CD4-positive, alpha-beta T cell treated with Interleukin-17A for 1 hour (primary cell): Measurements from ENCODE around the gene TAS1R1.
"Not testable (repeated sequence)": the region's sequence is repeated elsewhere in the genome, so short reads cannot be mapped to it uniquely, and the experiment has no call there.

Experiments used
- DNase-seq: peaks from one replicate; pipeline ENCODE4 v3.0.0-alpha.2; 2020

TAS1R1 gene

DNA sequence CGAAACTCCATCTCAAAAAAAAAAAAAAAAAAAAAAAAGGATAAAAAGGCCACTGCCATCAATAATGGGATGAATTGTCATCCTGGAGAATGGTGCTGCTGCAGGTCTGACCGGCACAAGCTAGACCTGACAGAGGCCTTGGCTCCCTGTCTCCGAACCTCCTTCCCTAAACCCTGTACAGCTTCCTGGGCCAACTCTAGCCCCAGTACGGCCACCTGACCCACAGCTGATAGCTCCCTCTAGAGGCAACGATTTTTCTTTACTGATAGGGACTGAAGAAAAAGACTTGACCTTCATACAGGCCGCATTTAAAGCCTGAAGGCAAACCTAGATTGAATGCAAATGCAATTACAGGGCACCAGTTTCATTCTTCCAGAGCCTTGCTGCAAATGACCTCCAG is 31.5 kb upstream of the TAS1R1 start:
- no peak for DNase-seq

GRCh38 chr1:6526316-6526715 is 28.8 kb upstream of the TAS1R1 start:
- no peak for DNase-seq

- DNase-seq: no peak
Observed at GRCh38 chr1:6528492-6528891, 26.6 kb upstream of the TAS1R1 start.

GRCh38 chr1:6530504-6531160 is 24.5 kb upstream of the TAS1R1 start:
- DNase-seq: no peak

DNA sequence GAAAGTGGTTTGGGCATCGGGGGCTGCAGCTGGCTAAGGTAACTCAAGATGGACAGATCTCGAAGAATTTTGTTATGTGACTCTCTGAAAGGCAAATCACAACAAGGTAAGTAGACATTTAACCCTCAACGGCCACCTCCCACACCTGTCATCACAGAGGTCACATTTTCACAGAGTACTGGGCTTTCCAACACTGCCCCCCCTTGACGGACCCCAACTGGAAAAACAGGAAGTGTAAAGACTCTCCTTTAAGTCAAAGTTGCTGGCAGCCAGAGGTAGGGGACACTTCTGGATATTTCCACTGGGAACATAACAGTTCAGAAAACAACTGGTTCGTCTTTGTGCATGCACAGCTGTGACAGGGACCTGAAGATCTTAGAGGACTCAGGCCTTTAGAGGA is 23.1 kb upstream of the TAS1R1 start:
- DNase-seq: no peak

DNA sequence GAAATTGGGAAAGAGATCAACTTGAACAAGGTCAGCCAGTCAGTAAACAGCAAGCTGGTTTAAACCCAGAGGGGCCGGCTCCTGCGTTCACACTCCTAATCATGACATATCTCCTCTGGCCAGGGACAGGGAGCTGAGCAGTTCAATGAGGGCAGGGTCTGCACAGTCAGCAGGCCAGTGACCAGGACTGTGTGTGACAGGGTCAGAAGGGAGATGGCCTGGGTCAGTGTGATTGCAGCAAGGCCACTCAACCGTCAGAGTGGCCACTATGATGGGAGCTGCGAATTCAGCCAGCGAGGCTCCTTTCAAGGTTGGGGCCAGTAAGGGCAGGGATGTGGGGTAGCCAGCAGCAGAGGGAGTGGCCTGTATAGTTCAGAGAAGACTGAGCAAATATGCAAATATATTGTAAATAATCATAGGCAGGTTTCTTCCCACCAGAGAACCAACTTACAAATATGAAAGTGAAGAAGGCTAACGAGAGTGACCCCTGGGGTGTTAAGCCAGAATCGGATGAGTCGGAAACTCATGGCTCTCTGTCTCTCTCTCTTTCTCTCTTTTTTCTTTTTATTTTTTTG is 20.8 kb upstream of the TAS1R1 start:
- no peak for DNase-seq

DNA sequence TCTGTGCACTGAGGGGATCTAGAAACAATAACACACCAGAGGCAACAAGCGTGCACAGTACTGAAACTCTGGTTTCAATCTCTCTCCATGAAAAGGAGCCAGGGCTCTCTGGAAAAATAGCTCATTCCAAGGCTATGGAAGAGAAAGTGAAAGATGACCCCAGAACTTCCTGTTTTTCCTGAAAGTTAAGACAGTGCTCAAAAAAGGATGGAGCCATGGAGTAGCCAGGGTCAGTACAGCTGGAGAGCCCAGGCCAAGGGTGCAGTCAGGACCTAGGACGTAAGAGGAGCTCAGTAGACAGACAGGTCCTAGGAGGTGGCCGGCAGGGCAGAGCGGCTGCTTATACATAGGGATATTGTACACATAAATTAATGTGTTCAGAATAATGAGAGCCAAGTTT is 19.9 kb upstream of the TAS1R1 start:
- no peak for DNase-seq

DNA sequence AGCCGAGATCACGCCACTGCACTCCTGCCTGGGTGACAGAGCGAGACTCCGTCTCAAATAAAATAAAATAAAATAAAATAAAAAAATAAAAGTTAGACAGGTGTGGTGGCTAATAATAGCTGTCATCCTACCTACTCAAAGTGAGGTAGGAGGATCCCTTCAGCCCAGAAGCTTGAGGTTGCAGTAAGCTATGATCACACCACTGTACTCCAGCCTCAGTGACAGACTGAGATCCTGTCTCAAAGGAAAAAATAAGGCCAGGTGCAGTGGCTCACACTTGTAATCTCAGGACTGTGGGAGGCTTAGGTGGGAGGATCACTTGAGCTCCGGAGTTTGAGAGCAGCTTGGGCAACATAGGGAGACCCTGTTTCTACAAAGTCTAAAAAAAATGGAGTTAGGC is 18.8 kb upstream of the TAS1R1 start:
- DNase-seq: no peak

DNA sequence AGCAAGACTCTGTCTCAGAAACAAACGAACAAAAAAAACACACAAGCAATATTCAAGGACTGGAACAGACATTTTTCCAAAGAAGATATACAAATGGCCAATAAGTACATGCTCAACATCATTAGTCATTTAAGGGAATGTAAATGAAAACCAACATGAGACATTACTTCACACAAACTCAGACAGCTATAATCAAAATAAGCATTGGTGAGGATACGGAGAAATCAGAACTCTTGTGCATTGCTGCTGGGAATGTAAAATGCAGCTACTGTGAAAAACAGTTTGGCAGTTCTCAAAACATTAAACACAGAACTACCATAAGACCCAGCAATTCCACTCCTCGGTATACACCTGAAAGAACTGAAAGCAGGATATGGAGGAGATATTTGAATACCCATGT is 16.2 kb upstream of the TAS1R1 start:
- no peak for DNase-seq

DNA sequence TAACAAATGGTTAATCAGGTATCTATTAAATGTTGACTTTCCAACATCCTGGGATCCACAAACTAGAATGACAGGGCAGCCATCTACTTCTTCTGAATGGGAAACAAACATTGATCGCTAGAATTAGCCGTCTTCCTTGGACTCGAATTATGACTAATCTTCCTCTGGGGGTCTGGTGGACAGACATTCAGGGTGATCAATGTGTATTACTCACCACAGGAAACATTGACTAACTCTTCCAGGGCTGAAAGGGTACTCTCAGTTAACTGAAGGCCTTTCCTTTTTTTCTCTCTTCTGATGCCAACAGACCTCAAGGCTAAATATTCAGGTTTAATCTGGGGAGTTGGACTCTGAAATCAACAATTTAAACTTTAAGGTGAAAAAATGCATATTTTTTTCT is 10.3 kb upstream of the TAS1R1 start:
- no peak for DNase-seq

DNA sequence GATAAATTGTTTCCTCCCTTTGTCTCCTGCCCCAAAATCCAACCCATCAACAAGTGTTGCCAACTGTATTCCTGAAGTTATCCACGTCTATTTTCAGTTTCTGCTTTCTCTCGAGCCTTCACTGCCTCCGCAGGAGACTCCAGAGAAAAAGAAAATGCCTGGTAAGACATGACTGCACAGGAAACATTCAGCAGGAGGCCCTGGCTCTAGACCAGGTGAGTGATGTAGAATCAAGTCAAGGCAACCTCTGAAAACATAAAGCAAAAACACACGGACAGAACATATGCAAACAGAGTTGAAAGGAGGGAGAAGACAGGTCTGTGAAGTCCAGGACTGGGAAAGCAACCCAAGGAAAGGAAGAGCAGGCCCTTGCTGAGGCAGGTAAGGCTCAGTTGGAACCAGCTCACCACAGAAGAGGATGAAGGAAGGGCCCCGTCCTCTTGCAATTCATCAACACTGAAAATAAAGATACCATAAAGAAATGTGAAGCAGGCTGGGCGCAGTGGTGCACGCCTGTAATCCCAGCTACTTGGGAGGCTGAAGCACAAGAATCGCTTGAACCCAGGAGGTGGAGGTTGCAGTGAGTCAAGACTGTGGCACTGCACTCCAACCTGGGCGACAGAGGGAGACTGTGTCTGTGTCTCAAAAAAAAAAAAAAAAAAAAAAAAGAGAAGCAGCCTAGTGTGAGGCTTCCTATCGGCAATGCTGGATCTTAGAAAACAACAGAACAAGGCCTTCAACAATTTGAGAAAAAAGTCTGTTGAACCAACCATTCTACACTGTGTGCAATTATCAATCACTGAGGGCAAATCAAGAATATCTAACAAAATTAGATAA is 9.6 kb upstream of the TAS1R1 start:
- DNase-seq: peak; percentile 13

DNA sequence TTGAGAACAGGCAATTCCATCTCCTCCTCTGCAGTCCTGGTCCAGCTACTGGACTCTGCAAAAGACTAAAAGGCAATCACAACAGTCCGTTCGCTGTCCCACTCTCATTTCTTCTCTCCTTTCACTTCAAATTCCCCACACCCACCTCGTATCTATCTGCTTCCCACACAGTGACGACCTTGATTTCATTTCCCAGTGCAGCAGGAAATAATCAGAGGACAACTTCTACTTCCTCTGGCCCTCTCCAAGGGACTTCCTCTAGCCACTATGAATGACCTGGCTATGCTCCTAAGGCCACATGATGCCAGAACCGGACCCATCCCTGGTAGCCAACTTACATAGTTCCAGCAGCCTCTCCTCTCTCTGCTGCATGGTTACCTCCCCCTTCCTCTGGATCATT is 8.8 kb upstream of the TAS1R1 start:
- DNase-seq: no peak

GRCh38 chr1:6547301-6547700 is 7.8 kb upstream of the TAS1R1 start:
- no peak for DNase-seq

DNA sequence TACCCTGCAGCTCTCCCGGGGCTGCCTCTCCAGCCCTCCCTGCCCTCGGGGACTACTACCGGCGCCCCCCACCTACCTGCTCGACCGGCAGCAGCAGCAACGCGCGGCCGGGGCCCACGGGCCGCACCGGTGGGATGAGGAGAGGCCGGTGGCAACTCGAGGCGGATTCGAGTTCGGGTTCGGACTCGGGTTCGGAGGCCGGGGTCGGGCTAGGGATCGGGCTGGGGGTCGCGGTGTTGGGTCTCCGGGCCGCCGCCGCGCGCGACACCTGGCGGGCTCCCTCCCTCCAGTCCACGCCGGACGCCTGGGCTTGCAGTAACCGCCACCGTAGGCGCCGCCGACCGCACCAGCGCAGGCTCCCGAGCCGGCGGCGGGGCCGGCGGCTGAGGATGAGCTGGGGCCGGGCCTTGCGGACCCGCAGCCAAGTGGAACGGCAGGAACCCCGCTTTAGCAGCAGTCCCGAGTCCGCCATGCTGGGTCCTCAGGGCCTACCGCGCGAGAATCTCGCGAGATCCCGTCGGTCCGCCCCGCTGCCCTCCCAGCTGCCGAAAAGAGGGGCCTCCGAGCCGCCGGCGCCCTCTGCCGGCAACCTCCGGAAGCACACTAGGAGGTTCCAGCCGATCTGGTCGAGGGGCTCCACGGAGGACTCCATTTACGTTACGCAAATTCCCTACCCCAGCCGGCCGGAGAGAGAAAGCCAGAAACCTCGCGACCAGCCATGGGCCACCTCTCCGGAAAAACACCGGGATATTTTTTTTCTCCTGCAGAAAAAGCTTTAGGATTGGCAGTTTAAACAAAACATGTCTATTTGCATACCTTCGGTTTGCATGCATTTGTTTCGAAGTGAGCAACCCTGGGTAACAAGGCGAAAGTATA is 838 bp upstream of the TAS1R1 start, which contains the start of gene NOL9:
TSS of gene NOL9 (minus strand) at position 483 of the 876 bp plus-strand sequence. CDS start at position 472, 11 bp downstream.
- peak; percentile 95 for DNase-seq

DNA sequence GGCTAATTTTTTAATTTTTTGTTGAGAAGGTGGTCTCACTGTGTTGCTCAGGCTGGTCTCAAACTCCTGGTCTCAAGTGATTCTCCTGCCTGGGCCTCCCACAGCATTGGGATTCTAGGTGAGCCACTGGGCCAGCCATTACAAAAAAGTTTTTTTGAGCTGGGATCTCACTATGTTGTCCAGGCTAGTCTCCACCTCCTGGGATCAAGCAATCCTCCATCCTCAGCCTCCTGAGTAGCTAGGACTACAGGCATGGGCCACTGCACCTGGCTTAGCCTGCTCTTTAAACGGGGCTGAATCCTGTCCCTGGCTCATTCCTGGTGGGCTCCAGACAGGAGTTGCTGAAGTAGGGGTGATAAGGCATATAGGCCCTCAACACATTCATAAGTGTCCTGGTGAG is 2.5 kb downstream of the TAS1R1 start:
- DNase-seq: no peak

DNA sequence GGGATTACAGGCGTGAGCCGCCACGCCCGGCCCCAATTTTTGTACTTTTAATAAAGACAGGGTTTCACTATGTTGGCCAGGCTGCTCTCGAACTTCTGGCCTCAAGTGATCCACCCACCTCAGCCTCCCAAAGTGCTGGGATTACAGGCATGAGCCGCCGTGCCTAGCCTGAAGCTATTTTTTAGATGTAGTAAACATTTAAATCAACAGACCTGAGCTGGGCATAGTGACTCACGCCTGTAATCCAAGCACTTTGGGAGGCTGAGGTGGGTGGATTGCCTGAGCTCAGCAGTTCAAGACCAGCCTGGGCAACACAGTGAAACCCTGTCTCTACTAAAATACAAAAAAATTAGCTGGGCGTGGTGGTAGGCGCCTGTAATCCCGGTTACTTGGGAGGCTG is 4.1 kb downstream of the TAS1R1 start:
- not testable (repeated sequence) for DNase-seq

DNA sequence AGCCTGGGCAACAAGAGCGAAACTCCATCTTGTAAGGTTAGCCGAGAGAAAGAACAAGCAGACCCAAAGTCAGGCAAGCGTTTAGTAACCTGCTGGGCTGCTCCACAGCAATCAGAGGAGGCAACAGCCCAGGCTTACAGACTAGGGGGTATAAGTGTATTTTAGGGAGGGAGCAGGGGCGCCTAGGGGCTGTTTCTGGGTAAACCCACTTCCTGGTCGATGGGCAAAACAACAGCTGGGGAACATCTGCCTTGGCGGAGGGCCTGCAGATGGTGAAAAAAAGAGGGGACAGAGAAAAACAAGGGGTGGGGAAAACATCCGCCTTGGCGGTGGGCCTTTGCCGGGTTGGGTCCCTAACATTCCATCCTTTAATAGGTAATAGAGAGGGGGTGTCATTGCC is 5.2 kb downstream of the TAS1R1 start:
- DNase-seq: no peak

- no peak for DNase-seq
Observed at GRCh38 chr1:6569033-6569432, 13.9 kb downstream of the TAS1R1 start.

- DNase-seq: no peak
Observed at GRCh38 chr1:6570100-6570499, 15.0 kb downstream of the TAS1R1 start.

- DNase-seq: no peak
Observed at GRCh38 chr1:6570987-6571386, 15.9 kb downstream of the TAS1R1 start.

GRCh38 chr1:6572653-6573383 is 17.7 kb downstream of the TAS1R1 start:
- no peak for DNase-seq

DNA sequence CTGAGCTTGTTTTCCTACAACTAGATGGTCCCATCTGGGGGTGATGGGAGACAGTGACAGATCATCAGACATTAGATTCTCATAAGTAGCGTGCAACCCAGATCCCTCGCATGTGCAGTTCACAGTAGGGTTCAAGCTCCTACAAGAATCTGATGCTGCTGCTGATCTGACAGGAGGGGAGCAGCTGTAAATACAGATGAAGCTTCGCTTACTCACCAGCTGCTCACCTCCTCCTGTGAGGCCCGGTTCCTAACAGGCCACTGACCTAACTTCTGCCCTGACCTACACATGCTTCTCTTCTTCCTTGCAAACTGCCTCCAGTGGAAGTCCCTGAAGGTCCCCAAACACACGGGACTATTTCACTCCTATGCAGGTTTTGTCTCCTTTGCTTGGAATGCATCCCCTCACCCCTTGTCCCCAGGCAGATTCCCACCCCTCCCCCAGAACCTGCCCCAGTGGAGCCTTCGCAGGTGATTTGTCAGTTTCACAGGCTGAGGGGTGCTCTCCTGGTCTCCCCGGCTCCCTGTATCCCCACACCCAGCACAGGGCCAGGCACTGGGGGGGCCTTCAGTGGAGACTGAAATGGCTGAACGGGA is 19.0 kb downstream of the TAS1R1 start:
- no peak for DNase-seq
